ENCODE data around the gene CLDN25. TPM values are rescaled to one million over a fixed set of nuclear protein-coding genes. Genes with fewer than 3 reads are reported as not detected.
"Not testable (repeated sequence)": the region's sequence is repeated elsewhere in the genome, so short reads cannot be mapped to it uniquely, and the experiment has no call there.

Gene CLDN25
- total RNA-seq = not detected

GRCh38 chr11:113779496-113779895, at the start of gene CLDN25:
Gene CLDN25, plus strand, starts transcription at chr11:113779796. Its CDS starts 0 bp downstream, at chr11:113779796.
- DNase-seq (ENCODE audit: low read depth in 2 of 3, low spot score in 2 of 3) = no peak

GRCh38 chr11:113730887-113731726, 48.5 kb upstream of the CLDN25 start:
- peak in 1 of 3 donors; percentile 21 for DNase-seq (ENCODE audit: low read depth in 2 of 3, low spot score in 2 of 3)

- DNase-seq (ENCODE audit: low read depth in 2 of 3, low spot score in 2 of 3) = no peak
Observed at GRCh38 chr11:113732092-113732491, 47.5 kb upstream of the CLDN25 start.

GRCh38 chr11:113736323-113736722, 43.3 kb upstream of the CLDN25 start:
- DNase-seq (ENCODE audit: low read depth in 2 of 3, low spot score in 2 of 3) = no peak

GRCh38 chr11:113752932-113753331, 26.7 kb upstream of the CLDN25 start:
- DNase-seq (ENCODE audit: low read depth in 2 of 3, low spot score in 2 of 3) = no peak

- no peak for DNase-seq (ENCODE audit: low read depth in 2 of 3, low spot score in 2 of 3)
Observed at GRCh38 chr11:113760241-113760640, 19.4 kb upstream of the CLDN25 start.

- not testable (repeated sequence) for DNase-seq (ENCODE audit: low read depth in 2 of 3, low spot score in 2 of 3)
Observed at GRCh38 chr11:113763040-113763439, 16.6 kb upstream of the CLDN25 start.

GRCh38 chr11:113764527-113765219, 14.9 kb upstream of the CLDN25 start:
- DNase-seq (ENCODE audit: low read depth in 2 of 3, low spot score in 2 of 3) = peak in 1 of 3 donors; percentile 7

- no peak for DNase-seq (ENCODE audit: low read depth in 2 of 3, low spot score in 2 of 3)
Observed at GRCh38 chr11:113771964-113772363, 7.6 kb upstream of the CLDN25 start.

GRCh38 chr11:113773092-113773415, 6.5 kb upstream of the CLDN25 start:
- DNase-seq (ENCODE audit: low read depth in 2 of 3, low spot score in 2 of 3) = no peak

- DNase-seq (ENCODE audit: low read depth in 2 of 3, low spot score in 2 of 3) = peak; percentile 85 to 97 (median 96)
Observed at GRCh38 chr11:113773416-113774173, 6.0 kb upstream of the CLDN25 start, which contains the start of gene ZW10. Gene ZW10, minus strand, starts transcription at chr11:113773692. Its CDS starts 26 bp downstream, at chr11:113773666.

GRCh38 chr11:113774174-113774503, 5.5 kb upstream of the CLDN25 start:
- no peak for DNase-seq (ENCODE audit: low read depth in 2 of 3, low spot score in 2 of 3)

GRCh38 chr11:113778111-113778910, 1.3 kb upstream of the CLDN25 start:
- DNase-seq (ENCODE audit: low read depth in 2 of 3, low spot score in 2 of 3) = peak in 2 of 3 donors; percentile 19 to 22

- DNase-seq (ENCODE audit: low read depth in 2 of 3, low spot score in 2 of 3) = no peak
Observed at GRCh38 chr11:113781682-113782081, 2.1 kb downstream of the CLDN25 start.

- no peak for DNase-seq (ENCODE audit: low read depth in 2 of 3, low spot score in 2 of 3)
Observed at GRCh38 chr11:113782134-113782533, 2.5 kb downstream of the CLDN25 start.

- DNase-seq (ENCODE audit: low read depth in 2 of 3, low spot score in 2 of 3) = not testable (repeated sequence)
Observed at GRCh38 chr11:113789016-113789415, 9.4 kb downstream of the CLDN25 start.

GRCh38 chr11:113789675-113790320, 10.2 kb downstream of the CLDN25 start:
- DNase-seq (ENCODE audit: low read depth in 2 of 3, low spot score in 2 of 3) = no peak

GRCh38 chr11:113796663-113797259, 17.2 kb downstream of the CLDN25 start:
- DNase-seq (ENCODE audit: low read depth in 2 of 3, low spot score in 2 of 3) = peak in 1 of 3 donors; percentile 58

GRCh38 chr11:113802621-113803020, 23.0 kb downstream of the CLDN25 start:
- no peak for DNase-seq (ENCODE audit: low read depth in 2 of 3, low spot score in 2 of 3)

GRCh38 chr11:113805640-113806039, 26.0 kb downstream of the CLDN25 start:
- no peak for DNase-seq (ENCODE audit: low read depth in 2 of 3, low spot score in 2 of 3)

Data from hematopoietic multipotent progenitor cell (in vitro differentiated cells).